RKO (cell line): ENCODE measurements around the gene SLC15A3.

Experiments used
- DNase-seq: peaks from one replicate; pipeline ENCODE4 v3.0.0-alpha.2; 2016; ENCODE audit warnings: low spot score

The SLC15A3 gene

GRCh38 chr11:60945295-60945667 is 6.7 kb downstream of the SLC15A3 start:
- DNase-seq: no peak

- no peak for DNase-seq
Measured at GRCh38 chr11:60944490-60945294, 7.3 kb downstream of the SLC15A3 start.

- no peak for DNase-seq
Measured at GRCh38 chr11:60942970-60943565, 8.9 kb downstream of the SLC15A3 start.

DNA sequence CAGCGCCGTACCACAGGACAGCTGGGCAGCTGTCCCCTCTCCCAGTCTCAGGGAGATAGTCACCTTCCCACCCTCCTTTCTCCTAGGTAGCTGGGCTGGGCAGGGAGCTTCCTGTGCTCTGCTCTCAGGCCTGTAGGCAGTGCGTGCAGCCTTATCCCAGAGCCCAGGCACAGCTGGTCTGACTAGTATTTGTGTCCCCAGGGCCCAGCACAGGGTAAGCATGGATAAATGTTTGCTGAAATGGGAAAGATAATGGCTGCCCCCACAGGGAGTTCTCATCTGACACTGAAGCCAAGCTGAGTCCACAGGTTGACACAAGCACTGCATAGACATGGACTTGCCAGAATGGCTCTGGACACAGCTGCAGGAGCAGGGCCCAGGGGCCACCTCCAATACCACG is 9.8 kb downstream of the SLC15A3 start:
- no peak for DNase-seq

DNA sequence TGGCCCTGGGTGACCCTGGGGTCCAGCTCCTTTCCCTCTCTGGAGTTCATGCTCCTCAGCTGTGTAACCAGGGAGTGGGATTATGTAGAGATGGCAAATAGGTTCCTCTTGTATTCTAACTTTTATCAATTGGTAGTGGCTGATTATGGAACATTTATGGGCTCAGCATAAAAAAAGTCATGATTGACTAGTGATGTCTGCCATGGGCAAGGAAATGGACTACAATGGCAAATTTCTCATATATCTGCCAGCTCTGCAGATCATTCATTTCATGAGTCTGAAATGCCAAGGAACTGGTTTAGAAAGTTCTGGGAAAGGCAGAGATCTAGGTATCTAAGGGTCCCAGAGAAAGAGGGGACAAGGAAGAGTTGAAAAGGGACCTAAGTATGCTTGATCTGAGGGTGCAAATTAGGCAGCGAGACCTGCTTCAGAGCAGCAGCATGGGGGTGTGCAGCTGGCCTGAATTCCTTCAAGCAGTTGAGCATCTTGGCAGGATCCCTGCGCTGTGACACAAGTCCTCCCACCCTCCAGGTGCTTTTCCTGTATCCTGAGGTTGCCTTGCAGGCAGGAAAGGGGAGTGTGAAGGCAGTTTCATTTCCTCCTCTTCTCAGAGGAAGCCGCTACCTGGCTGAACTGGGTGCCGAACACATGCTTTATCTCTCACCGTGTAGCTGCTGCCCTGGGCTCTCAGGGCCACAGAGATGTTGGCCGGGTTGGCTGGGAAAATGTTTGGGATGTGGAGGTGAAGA is 10.4 kb downstream of the SLC15A3 start:
- DNase-seq: no peak

DNA sequence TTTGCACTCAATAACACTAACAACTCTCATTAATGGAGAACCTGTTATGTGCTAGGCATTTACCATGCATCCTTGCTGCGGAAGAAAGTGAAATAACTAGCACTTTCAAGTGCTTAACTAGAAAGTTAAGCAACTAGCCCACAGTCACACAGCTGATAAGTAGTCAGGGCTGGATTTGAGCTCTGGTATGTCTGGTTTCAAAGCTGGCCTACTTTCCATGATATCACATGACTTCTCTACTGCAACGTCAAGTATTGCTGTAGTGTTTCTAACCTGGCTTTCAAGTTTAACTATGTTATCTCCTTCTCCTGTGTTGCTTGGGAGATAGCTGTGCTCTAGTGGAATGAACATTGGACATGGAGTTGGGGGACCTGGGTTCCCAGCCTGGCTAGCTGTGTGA is 12.1 kb downstream of the SLC15A3 start:
- no peak for DNase-seq

DNA sequence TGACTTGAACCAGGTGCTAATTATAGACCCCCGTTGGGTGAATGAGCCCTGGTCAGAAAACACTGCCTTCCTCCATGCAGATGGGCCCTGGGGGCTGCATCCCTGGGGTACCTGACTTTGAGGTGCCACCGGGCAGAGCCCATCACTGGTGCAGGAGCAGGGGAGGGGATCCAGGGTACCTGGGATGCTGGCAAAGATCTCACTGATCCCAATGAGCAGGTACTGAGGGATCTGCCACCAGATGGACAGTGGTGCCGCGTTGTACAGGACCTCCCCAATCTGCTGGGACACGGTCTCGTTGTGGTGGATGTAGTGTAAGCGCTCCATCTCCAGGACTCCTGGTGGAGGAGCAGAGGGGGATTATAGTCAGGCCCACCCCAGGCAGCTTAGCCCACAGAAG is 12.7 kb downstream of the SLC15A3 start:
- no peak for DNase-seq

- no peak for DNase-seq
Measured at GRCh38 chr11:60938500-60938899, 13.5 kb downstream of the SLC15A3 start.

- DNase-seq: no peak
Measured at GRCh38 chr11:60937811-60938210, 14.2 kb downstream of the SLC15A3 start.

GRCh38 chr11:60937144-60937527 is 14.8 kb downstream of the SLC15A3 start:
- DNase-seq: no peak

DNA sequence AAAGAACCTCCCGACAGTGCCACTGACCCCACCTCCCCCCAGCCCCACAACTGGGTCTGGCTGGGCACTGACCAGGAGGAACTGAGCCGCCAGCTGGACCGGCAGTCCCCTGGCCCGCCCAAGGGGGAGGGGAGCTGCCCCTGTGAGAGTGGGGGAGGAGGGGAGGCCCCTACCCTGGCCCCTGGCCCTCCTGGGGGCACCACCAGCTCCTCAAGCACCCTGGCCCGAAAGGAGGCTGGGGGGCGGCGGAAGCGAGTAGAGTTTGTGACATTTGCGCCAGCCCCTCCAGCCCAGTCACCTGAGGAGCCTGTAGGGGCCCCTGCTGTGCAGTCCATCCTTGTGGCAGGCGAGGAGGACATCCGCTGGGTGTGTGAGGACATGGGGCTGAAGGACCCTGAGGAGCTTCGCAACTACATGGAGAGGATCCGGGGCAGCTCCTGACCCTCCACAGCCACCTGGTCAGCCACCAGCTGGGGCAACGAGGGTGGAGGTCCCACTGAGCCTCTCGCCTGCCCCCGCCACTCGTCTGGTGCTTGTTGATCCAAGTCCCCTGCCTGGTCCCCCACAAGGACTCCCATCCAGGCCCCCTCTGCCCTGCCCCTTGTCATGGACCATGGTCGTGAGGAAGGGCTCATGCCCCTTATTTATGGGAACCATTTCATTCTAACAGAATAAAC is 15.4 kb downstream of the SLC15A3 start:
- no peak for DNase-seq

GRCh38 chr11:60935676-60936442 is 16.1 kb downstream of the SLC15A3 start:
- DNase-seq: no peak

DNA sequence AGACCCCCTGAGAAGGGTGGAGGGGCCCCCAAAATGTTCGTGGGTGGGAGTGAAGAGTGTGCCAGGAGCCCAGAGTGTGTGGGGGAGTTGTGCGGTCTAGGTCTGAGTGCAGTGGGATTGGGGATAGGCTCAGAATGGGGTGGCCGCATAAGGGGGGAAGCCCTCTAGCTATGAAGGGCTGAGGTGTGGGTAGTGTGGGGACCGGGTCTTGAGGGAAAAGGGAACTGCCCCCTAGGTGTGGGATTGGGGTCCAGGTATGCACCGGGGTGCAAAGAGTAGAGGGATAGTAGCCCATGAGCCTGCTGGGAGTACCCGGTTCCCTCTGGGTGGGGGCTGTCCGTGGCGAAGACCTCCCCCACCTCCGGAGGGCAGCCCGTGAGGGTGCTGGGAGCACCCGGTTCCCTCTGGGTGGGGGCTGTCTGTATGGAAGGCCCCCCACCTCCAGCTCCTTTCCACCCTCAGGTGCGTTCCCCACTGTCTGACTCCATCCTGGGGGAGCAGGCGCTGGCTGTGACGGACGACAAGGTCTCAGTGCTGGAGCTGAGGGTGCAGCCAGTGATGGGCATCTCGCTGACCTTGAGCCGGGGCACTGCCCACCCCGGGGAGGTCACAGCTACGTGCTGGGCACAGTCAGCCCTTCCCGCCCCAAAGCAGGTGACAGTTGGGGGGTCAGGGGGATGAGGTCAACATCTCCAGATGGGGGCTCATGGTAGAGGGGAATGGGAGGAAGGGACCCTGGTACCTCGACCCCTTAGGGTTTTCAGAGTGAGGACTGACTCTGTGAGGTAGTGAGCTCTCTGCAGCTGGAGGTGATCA is 17.0 kb downstream of the SLC15A3 start:
- no peak for DNase-seq

DNA sequence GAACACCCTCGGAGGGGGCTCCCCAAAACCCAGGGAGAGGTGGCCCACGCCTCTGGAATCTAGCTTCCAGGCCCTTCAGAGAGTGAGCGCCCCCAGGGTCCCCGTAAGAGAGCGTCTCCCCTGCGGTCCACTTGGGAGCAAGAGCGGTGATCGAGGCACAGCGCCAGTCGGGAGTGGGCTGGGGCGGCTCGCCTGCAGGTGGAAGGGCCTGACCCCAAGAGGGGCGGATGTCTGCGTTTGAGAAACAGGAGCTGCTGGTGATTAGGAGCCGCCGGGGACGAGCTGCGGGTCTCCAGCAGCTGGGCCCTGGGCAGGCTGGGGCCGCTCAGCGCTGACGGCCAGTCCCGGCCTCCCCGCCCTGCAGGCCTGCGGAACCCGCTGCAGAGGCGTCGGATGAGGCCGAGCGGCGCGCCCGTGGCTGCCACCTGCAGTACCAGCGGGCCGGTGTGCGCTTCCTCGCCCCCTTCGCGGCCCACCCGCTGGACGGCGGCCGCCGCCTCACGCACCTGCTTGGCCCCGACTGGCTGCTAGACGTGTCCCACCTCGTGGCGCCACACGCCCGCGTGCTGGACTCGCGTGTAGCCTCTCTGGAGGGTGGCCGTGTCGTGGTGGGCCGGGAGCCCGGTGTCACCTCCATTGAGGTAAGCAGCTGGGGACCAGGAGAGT is 17.7 kb downstream of the SLC15A3 start:
- DNase-seq: no peak

DNA sequence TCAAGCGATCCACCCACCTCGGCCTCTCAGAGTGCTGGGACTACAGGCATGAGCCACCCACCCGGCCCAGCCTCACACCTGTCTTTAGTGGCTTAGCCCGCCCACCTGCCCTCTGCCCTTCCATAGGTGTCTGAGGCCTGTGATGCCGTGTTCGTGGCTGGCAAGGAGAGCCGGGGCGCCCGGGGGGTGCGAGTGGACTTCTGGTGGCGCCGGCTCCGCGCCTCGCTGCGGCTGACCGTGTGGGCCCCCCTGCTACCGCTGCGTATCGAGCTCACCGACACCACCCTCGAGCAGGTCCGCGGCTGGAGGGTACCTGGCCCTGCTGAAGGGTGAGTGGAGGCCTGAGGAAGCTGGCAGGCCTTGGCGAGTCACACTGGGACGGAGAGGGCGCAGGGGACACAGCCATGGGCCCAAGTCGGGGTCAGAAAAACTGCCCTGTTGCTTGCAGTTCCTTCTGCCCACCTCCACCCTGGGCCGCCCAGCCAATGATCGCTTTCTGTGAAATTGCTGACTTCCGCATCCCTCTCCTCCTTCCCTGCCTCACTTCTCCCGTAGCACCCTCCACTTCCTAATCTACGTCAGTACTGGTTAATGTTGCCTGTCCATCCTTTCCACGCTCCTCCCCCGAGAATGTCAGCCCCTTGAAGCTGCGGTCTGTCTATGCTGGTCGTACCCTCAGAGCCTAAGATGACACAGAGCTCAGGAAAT is 18.4 kb downstream of the SLC15A3 start:
- no peak for DNase-seq

DNA sequence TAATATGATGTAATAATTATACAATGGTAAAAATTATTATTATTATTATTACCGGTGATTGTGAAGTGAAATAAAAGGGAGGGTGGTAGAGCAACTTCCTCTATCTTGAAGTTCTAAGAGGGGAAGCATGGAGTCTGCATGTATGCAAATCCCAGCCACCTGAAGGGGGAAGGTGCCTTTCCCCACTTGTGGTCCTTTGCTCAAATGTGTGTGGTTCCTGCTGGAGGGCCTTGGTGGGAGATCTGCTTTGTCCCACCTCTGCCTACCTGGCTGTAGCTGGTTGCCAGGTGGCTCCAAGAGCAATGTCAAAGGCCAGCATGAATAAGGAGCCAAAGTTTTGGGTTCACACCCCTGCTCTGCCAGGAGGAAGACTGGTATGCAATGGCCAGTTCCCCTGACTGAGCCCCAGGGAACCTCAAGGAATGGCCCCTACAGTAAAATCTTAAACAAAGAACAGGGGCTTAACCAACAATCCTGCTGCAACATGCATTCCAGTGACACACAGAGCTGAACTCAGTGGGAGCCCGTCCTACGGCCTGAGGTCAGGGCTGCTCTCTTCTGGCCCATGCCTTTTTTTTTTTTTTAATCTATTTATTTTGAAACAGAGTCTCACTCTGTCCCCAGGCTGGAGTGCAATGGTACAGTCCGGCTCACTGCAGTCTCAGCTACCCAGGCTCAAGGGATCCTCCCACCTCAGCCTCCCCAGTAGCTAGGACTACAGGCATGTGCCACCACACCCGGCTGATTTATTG is 19.2 kb downstream of the SLC15A3 start:
- DNase-seq: no peak

DNA sequence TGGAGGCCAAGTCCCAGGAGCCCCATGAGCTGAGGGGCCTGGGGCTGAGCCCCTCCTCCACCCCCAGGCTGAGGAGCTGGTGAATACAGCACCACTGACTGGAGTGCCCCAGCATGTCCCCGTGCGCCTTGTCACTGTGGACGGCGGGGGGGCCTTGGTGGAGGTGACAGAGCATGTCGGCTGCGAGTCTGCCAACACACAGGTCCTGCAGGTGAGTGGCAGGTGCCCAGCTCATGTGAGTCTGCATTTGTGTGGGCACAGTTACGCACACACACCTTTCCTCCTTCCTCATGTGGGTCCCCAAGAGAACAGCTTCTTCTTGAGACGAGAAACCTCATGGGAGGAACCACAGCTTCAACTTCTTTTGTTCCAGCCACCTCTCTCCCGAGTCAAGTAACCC is 20.1 kb downstream of the SLC15A3 start:
- no peak for DNase-seq

DNA sequence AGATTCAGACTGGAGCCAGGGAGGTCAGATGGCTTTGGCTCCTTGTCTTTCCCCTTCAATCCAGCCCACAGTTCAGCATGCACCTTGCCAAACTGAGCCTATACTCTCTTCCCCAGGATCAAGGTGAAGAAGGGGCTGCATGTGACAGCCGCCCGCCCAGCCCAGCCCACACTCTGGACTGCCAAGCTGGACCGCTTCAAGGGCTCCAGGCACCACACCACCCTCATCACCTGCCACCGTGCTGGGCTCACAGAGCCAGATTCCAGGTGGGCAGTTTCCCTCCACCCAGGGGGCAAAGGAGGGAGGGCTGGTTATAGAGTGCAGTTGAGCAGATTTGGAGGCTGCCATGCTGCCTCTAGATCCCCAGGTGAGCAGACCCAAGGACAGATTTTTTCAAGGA is 21.6 kb downstream of the SLC15A3 start:
- DNase-seq: no peak

DNA sequence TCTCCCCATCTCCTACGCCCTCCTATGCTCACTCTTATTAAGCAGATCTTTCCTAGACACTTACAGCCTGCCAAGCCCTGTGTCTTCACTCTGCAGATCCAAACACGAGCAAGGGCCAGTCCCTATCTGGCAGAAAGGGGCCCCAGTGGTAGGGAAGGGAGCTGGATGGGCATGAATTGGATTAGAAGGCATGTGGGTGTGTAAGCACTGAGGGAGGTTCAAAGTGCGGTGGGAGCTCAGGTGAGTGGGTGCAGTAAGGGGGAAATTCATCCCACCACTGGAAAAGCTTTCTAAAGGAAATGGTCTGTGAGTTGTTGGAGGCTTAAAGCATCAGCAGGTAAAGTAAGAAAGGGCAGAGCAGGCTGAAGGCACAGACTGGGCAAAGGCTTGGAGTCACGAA is 22.2 kb downstream of the SLC15A3 start:
- no peak for DNase-seq
